ENCODE results near the gene LRRK1.

LRRK1 gene

DNA sequence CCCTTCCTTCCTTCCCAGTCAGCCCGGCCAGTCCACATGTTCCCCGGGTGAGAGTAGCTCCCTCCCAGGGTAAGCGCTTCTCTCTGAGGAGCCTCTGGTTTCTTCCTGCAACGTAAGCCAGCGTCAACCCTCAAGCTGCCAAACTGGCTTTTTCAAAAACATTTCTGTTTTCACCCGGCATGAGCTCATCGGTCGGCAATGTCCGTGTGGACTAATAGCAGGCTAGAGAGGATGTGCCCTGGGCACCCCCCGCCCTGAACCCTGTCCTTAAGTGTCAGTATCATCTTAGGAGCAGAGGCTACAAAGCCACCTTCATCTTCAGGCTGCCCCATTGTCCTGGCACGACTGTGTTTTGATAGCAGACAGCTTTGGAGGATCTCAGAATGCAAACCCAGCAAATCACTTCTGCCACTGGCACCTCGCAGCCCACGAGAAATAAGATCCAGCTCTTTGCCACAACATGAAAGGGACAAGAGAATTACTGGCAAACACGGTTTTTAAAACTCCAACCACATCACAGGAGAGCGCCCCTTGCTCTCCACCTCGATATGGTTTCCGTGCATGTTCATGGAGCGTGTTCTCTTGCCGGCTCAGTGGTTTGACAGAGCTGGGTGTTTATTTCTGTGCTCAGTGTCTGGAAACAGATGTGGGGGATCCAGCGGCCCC, 29.6 kb upstream of the LRRK1 start:
- H3K27me3 ChIP-seq (ENCODE audit: insufficient read depth, low read length), result no peaks in the 10 kb centered on the region
- peaks cover 23 to 24% of the 10 kb centered on the region in 2 experiments for H3K4me1 ChIP-seq (ENCODE audit: control insufficient read depth in 1 of 2, insufficient read depth in 2 of 2, low read length in 2 of 2)
- no peak overlapping the region for H3K4ac ChIP-seq (ENCODE audit: low read depth, low read length)
- H3K79me2 ChIP-seq (ENCODE audit: control insufficient read depth, insufficient read depth, low read length, poor library complexity), result peaks cover 2% of the 10 kb centered on the region
- DNase-seq, result peak; percentile 81 to 85
- H3K4me2 ChIP-seq (ENCODE audit: low read length), result peak overlapping the region; percentile 57
- H2BK120ac ChIP-seq (ENCODE audit: insufficient read depth, low read length, poor library complexity), result peak overlapping the region; percentile 65
- H3K9ac ChIP-seq (ENCODE audit: low read length), result no peak overlapping the region
- no peaks in the 10 kb centered on the region for H3K9me3 ChIP-seq (ENCODE audit: insufficient read depth, low read depth, low read length)
- peaks cover 17% of the 10 kb centered on the region for H3K79me1 ChIP-seq (ENCODE audit: low read length)
- no peaks in the 10 kb centered on the region for H3K36me3 ChIP-seq (ENCODE audit: control insufficient read depth in 1 of 2, insufficient read depth in 2 of 2, low read length in 2 of 2)
- H2AK5ac ChIP-seq (ENCODE audit: low read length), result no peak overlapping the region
- no CpG with 5 or more reads among the region's 20 CpGs for WGBS (ENCODE audit: extremely low coverage, insufficient coverage, insufficient read length)
- H3K23ac ChIP-seq (ENCODE audit: low read length), result no peak overlapping the region
- peak overlapping the region; percentile 81 for H3K18ac ChIP-seq (ENCODE audit: low read length)
- peak overlapping the region; percentile 19 for H2AFZ ChIP-seq (ENCODE audit: insufficient read depth, low read length, poor library complexity)
- peak overlapping the region; percentile 67 for H4K91ac ChIP-seq (ENCODE audit: low read depth, low read length)
- H2BK12ac ChIP-seq (ENCODE audit: low read length), result peak overlapping the region; percentile 90
- peak overlapping the region; percentile 18 for H2BK5ac ChIP-seq (ENCODE audit: low read depth, low read length, poor library complexity)
- no peak overlapping the region for H3K4me3 ChIP-seq (ENCODE audit: low read depth, low read length)
- H4K12ac ChIP-seq (ENCODE audit: low read depth, low read length), result peak overlapping the region; percentile 65
- H3K27ac ChIP-seq (ENCODE audit: low read depth, low read length), result peak overlapping the region; percentile 74
- H3K14ac ChIP-seq (ENCODE audit: low read length), result peak overlapping the region; percentile 50
- peak overlapping the region; percentile 81 for H4K8ac ChIP-seq (ENCODE audit: low read depth, low read length)

GRCh38 chr15:100890051-100890720, 29.0 kb upstream of the LRRK1 start:
- H3K9me3 ChIP-seq (ENCODE audit: insufficient read depth, low read depth, low read length), result no peaks in the 10 kb centered on the region
- H4K12ac ChIP-seq (ENCODE audit: low read depth, low read length), result no peak overlapping the region
- H3K27ac ChIP-seq (ENCODE audit: low read depth, low read length), result no peak overlapping the region
- no peak overlapping the region for H3K4me2 ChIP-seq (ENCODE audit: low read length)
- H3K4me3 ChIP-seq (ENCODE audit: low read depth, low read length), result no peak overlapping the region
- peak overlapping the region; percentile 45 for H2BK120ac ChIP-seq (ENCODE audit: insufficient read depth, low read length, poor library complexity)
- H2AK5ac ChIP-seq (ENCODE audit: low read length), result peak overlapping the region; percentile 7
- peaks cover 23 to 24% of the 10 kb centered on the region in 2 experiments for H3K4me1 ChIP-seq (ENCODE audit: control insufficient read depth in 1 of 2, insufficient read depth in 2 of 2, low read length in 2 of 2)
- peak overlapping the region; percentile 62 for H4K91ac ChIP-seq (ENCODE audit: low read depth, low read length)
- WGBS (ENCODE audit: extremely low coverage, insufficient coverage, insufficient read length), result no CpG with 5 or more reads among the region's 10 CpGs
- H4K8ac ChIP-seq (ENCODE audit: low read depth, low read length), result peak overlapping the region; percentile 49
- no peak for DNase-seq
- peak overlapping the region; percentile 10 for H2BK5ac ChIP-seq (ENCODE audit: low read depth, low read length, poor library complexity)
- peaks cover 17% of the 10 kb centered on the region for H3K79me1 ChIP-seq (ENCODE audit: low read length)
- no peak overlapping the region for H3K23ac ChIP-seq (ENCODE audit: low read length)
- no peak overlapping the region for H2AFZ ChIP-seq (ENCODE audit: insufficient read depth, low read length, poor library complexity)
- peaks cover 2% of the 10 kb centered on the region for H3K79me2 ChIP-seq (ENCODE audit: control insufficient read depth, insufficient read depth, low read length, poor library complexity)
- H3K36me3 ChIP-seq (ENCODE audit: control insufficient read depth in 1 of 2, insufficient read depth in 2 of 2, low read length in 2 of 2), result no peaks in the 10 kb centered on the region
- peak overlapping the region; percentile 90 for H2BK12ac ChIP-seq (ENCODE audit: low read length)
- H3K27me3 ChIP-seq (ENCODE audit: insufficient read depth, low read length), result no peaks in the 10 kb centered on the region
- no peak overlapping the region for H3K4ac ChIP-seq (ENCODE audit: low read depth, low read length)
- no peak overlapping the region for H3K14ac ChIP-seq (ENCODE audit: low read length)
- H3K9ac ChIP-seq (ENCODE audit: low read length), result no peak overlapping the region
- H3K18ac ChIP-seq (ENCODE audit: low read length), result no peak overlapping the region

DNA sequence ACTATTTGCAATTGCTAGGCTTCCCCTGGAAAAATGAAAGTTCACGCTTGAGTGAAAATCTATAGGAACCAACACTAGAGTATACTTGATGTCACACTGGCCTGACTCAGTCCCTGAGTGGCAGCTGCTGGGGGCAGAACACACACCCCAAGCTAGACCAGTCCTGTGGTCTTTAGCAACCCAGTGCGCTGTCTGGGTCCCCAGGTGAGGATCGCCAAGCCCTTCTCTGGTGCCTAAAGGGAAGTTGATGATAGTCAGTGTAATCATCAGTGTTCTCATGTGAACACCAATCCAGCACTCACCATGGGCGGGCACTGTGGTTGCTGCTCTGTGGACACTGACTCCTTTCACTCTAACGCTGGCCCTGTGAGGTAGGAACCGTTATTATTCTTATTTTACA, 28.3 kb upstream of the LRRK1 start:
- no peaks in the 10 kb centered on the region for H3K36me3 ChIP-seq (ENCODE audit: control insufficient read depth in 1 of 2, insufficient read depth in 2 of 2, low read length in 2 of 2)
- DNase-seq, result no peak
- no peak overlapping the region for H2AFZ ChIP-seq (ENCODE audit: insufficient read depth, low read length, poor library complexity)
- H2BK120ac ChIP-seq (ENCODE audit: insufficient read depth, low read length, poor library complexity), result peak overlapping the region; percentile 52
- no peak overlapping the region for H3K9ac ChIP-seq (ENCODE audit: low read length)
- H3K27ac ChIP-seq (ENCODE audit: low read depth, low read length), result no peak overlapping the region
- H3K79me2 ChIP-seq (ENCODE audit: control insufficient read depth, insufficient read depth, low read length, poor library complexity), result peaks cover 2% of the 10 kb centered on the region
- H3K27me3 ChIP-seq (ENCODE audit: insufficient read depth, low read length), result no peaks in the 10 kb centered on the region
- H4K91ac ChIP-seq (ENCODE audit: low read depth, low read length), result peak overlapping the region; percentile 30
- no peak overlapping the region for H3K4me2 ChIP-seq (ENCODE audit: low read length)
- no peaks in the 10 kb centered on the region for H3K9me3 ChIP-seq (ENCODE audit: insufficient read depth, low read depth, low read length)
- peak overlapping the region; percentile 75 for H2BK12ac ChIP-seq (ENCODE audit: low read length)
- peak overlapping the region; percentile 55 for H3K18ac ChIP-seq (ENCODE audit: low read length)
- peak overlapping the region; percentile 59 for H2BK5ac ChIP-seq (ENCODE audit: low read depth, low read length, poor library complexity)
- H3K4me3 ChIP-seq (ENCODE audit: low read depth, low read length), result no peak overlapping the region
- no peak overlapping the region for H4K12ac ChIP-seq (ENCODE audit: low read depth, low read length)
- WGBS (ENCODE audit: extremely low coverage, insufficient coverage, insufficient read length), result no CpG with 5 or more reads among the region's 6 CpGs
- no peak overlapping the region for H3K23ac ChIP-seq (ENCODE audit: low read length)
- H3K4me1 ChIP-seq (ENCODE audit: control insufficient read depth in 1 of 2, insufficient read depth in 2 of 2, low read length in 2 of 2), result peaks cover 23 to 24% of the 10 kb centered on the region in 2 experiments
- peak overlapping the region; percentile 17 for H3K14ac ChIP-seq (ENCODE audit: low read length)
- H3K4ac ChIP-seq (ENCODE audit: low read depth, low read length), result peak overlapping the region; percentile 15
- peak overlapping the region; percentile 61 for H4K8ac ChIP-seq (ENCODE audit: low read depth, low read length)
- H3K79me1 ChIP-seq (ENCODE audit: low read length), result peaks cover 20% of the 10 kb centered on the region
- H2AK5ac ChIP-seq (ENCODE audit: low read length), result peak overlapping the region; percentile 96

DNA sequence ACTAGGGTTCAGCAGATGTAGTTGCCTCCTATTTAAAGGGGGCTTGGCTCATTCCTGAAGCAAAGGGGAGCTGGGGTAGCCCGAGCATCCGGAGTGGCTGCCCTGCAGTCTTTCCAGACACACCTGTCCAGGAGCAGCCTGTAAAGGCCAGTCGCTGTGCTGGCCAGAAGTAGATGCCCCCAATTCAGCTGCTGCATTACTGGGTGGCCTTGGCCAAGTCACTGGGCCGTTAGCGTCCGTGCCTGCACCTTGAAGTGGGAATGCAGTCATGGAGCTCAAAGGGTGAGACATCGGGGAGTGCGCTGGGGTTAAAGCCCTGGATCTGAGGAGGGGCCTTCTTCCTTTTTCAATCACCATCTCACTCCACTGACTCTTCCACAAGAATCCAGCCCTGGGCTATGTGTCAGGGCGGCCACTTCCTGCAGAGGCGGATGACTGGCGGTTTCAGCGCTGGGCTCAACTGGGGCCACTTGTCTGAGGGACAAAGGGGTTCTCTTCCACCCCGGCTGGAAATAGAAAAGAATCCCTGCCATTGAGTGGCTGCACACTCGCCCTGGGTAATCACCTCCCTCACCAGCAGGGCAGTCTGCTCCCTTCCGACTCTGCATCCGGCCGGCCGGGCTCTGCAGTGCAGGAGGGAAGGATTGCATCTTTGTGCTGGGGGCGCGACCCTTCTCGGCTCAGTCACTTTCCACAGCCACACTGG, 27.7 kb upstream of the LRRK1 start:
- Histone ChIP-seq H4K91ac (ENCODE audit: low read depth, low read length) (peak overlapping the region; percentile 42), H3K79me2 (ENCODE audit: control insufficient read depth, insufficient read depth, low read length, poor library complexity) (peaks cover 2% of the 10 kb centered on the region), H3K4me2 (ENCODE audit: low read length) (no peak overlapping the region), H3K9ac (ENCODE audit: low read length) (no peak overlapping the region), H2BK12ac (ENCODE audit: low read length) (peak overlapping the region; percentile 75), H2BK120ac (ENCODE audit: insufficient read depth, low read length, poor library complexity) (peak overlapping the region; percentile 52), H2BK5ac (ENCODE audit: low read depth, low read length, poor library complexity) (peak overlapping the region; percentile 43), H3K4me1 (ENCODE audit: control insufficient read depth in 1 of 2, insufficient read depth in 2 of 2, low read length in 2 of 2) (peaks cover 23 to 24% of the 10 kb centered on the region in 2 experiments), H2AFZ (ENCODE audit: insufficient read depth, low read length, poor library complexity) (no peak overlapping the region), H3K9me3 (ENCODE audit: insufficient read depth, low read depth, low read length) (no peaks in the 10 kb centered on the region), H3K23ac (ENCODE audit: low read length) (no peak overlapping the region), H3K79me1 (ENCODE audit: low read length) (peaks cover 20% of the 10 kb centered on the region), H3K36me3 (ENCODE audit: control insufficient read depth in 1 of 2, insufficient read depth in 2 of 2, low read length in 2 of 2) (no peaks in the 10 kb centered on the region), H3K4me3 (ENCODE audit: low read depth, low read length) (no peak overlapping the region), H3K27ac (ENCODE audit: low read depth, low read length) (no peak overlapping the region), H3K18ac (ENCODE audit: low read length) (no peak overlapping the region), H3K27me3 (ENCODE audit: insufficient read depth, low read length) (no peaks in the 10 kb centered on the region), H3K14ac (ENCODE audit: low read length) (peak overlapping the region; percentile 22), H4K12ac (ENCODE audit: low read depth, low read length) (no peak overlapping the region), H2AK5ac (ENCODE audit: low read length) (peak overlapping the region; percentile 44), H3K4ac (ENCODE audit: low read depth, low read length) (no peak overlapping the region), H4K8ac (ENCODE audit: low read depth, low read length) (peak overlapping the region; percentile 63)
- DNase-seq, result no peak
- WGBS (ENCODE audit: extremely low coverage, insufficient coverage, insufficient read length), result no CpG with 5 or more reads among the region's 21 CpGs

All from trophoblast cell (in vitro differentiated cells and primary cell).